ENCODE results near the gene FEM1C.
"Not testable (repeated sequence)": the region's sequence is repeated elsewhere in the genome, so short reads cannot be mapped to it uniquely, and the experiment has no call there.

FEM1C gene

DNA sequence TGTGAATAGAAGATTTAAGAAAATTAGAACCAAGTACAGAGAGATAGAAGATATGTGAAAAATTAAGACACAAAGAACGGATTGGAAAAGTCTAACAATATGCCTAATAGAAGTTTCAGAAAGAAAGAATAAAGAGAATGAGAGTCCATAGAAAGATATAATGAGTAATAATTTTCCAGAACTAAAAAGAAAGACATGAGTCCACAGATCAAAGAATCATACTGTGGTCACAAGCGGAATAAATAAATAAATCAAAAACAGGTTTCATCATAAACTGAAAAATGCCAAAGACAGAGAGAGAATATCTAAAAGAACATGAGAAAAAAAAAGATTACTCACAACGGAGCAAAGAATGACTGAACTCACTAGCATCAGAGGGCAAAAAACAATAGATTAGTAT lies 32.9 kb downstream of the FEM1C start:
- no peak for DNase-seq

DNA sequence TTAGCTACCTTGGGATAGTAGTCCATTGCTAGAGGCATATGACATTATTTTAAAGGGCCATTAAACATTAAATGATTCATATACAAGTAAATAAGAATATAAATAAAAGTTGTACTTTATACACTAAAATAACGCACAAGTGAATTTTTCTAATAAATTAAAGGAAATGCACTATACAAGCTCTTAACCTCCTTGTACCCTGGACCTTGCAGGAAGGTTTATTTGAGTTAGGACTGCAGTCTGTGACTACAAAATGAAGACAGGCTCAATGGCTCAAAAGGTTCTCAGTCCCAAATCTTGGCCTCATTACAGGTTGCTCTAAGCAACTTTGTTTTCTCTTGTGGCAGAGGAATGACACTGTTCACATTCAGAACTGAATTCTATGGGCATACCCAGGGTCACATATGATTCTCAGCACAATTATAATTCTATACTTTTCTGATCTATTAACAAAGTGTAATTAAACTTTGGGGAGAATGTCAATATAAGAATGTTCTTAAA lies 34.4 kb downstream of the FEM1C start:
- no peak for DNase-seq

DNA sequence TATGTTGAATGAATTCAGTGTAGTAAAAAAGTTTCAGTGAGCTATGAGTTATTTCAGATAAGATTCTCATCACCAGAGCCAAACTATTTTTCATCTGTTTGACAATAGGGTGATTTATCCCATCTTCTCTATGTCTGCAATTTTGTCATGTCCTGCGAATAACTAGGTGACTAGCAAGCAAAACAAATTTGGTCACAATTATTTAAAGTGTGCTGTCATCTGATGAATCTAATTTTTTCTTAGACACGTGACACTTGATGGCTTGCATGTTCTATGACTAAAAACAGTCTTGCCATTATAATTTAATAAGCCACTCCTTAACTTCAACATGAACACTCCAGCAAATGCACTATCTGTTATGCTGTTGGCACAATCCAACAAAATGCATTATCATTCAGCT lies 35.0 kb downstream of the FEM1C start:
- DNase-seq = no peak

DNA sequence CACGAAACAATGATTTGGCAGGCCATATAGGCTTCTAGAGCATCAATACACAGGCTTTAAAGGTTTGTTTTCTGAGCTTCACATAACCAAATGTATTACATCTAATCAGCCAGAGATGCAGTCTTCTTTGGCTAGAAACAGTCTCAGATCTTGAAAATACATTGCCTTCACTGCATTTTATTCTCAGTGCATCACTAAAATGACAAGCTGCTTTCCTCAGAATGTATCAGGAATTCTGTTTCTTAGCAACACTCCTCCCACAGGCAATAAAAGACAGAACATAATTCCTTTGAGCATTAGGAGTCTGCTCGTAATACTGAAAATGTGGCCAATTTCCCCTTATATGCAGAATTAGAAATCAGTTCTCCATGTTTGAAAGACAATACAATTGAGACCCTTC lies 36.9 kb downstream of the FEM1C start:
- DNase-seq = no peak

DNA sequence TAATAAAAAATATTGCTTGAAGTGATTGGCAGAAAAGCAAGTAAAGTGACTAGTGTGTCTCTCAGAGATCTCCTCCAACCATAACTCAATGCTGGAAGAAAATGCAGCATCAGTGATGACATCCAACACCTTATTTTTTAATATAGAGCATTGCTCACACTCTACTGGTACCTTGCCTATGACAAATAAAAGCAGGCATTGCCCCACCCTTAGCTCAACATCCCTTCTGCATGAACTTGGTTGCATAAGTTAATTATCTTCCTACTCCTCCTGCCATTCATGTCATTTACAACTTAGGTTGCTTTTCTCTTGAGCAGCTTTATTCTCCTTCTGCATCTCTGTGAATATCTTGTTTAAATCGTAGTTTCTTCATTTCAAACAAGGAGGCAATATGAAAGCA lies 41.2 kb downstream of the FEM1C start:
- no peak for DNase-seq

DNA sequence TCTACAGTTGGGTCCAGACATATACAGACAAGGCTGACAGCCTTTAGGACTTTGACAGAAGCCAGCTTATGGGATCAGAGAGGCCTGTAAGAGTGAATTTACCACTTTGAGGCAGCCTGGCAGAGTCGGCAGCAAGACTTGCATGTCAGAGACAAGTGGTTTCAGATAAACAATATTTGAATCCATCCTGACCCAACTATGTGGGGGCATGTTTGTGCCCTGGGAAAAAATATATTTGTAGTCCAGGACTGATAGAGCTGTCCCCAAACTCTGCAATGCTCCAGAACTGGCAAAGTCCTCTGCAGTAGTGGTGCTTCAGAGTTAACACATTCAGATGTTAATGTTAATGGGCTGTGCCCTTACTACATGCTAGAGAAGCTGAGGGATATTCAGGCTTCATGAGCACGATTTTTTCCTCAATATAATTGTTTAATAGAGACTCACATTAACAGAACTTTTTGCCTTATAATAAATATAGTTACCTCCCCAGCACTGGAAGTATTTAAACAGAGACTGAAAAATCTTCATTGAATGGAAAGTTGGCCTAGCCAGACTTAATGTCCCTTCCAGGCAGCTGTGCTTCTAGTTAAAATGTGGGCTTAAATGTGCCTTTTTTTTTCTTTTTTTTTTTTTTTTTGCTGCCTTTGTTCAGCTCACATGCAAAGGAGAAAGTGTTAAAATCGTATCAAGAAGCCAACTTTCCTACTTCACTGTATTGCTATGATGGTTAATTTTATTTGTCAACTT lies 42.9 kb downstream of the FEM1C start:
- DNase-seq = no peak

DNA sequence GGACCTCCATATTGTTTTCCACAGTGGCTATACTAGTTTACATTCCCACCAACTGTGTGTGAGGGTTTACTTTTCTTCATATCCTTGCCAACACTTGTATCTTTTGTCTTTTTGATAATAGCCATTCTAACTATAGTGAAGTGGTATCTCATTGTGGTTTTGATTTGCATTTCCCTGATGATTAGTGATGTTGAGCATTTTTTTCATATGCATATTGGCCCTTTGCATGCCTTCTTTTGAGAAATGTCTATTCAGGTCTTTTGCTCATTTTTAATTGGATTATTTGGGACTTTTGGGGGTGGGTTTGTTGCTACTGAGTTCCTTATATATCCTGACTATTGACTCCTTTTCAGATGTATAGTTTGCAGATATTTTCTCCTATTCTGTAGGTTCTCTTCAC lies 44.4 kb downstream of the FEM1C start:
- no peak for DNase-seq

DNA sequence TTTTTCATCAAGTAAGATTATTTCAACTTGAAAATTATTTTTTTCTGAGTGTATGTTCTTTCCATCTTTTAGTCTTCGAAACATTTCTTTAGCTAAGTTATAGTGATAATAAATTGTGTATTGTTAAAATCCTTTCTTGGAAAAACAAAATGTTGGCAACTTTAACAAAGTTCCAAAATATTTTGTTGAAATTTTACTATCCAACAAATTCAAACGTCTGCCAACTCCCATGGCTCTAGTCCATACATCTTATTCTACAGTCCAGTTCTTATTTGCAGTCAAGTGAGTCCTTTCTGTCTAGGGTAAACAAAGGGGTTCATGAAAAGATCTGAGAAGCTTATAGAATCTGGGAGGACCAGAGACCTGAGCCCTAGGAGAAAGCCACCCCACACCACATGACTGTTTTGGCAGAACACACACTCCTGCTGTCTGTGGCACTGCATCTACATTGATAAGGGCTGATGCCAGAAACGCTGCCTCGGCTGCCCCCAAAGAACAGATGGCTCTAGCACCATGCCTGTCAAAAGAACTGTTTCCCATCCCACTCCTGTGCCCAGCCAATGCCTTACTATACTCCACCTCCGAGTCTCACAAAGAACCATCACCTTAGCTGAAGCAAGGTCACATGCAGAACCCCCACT lies 47.5 kb downstream of the FEM1C start:
- DNase-seq = no peak

DNA sequence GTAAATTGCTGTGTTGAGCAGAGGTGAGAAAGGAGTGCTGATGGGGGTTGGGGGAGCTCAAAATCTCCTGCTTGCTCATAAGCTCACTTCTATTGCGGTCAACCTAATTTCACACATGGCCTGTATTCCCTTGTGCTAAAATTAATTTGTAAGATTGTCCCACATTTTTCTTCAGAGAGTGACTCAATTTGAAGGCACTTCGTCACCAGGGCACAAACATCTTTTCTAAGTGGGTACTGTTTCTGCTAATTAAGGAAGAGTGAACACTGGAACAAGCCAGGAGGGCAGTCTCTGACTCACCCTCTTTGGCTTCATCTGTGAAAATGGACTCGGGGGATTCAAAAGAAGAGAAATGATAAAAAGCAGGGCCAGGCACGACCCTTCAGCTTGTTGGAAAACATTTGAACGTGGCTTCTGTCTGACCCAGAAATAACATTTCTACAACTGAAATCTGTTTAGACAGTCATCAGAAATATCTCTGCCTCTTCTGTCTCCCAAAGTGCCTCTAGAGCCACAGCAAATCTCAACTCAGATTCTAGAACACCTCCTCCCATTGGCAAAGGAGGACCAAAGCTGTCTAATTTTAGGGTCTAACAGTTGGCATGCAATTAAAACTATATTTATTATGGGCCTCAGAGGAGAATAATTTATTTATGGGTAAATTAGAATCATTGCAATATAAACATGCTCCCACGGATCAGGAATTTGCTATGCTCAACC lies 49.8 kb downstream of the FEM1C start:
- no peak for DNase-seq

DNA sequence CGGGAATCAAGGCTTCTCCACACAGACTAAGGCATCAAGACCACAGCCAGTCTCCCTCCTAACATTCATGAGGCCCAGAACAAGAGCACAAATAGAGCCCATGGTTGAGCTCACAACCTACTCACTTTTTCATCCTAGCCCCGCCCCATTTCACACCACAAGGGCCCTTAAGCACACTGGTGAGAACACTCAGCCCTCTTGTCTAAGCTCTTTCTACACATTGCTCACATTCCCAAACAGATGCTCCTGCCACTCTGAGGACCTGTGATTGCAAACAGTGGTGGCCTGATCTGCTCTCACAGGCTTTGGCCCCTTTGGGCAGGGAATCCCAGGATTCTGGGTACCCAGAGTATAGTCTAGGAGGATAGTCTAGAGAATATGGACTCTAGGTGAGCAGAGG lies 54.0 kb downstream of the FEM1C start:
- no peak for DNase-seq

- no peak for DNase-seq
These were observed 54.8 kb downstream of the FEM1C start for GRCh38 chr5:115489733-115490132.

GRCh38 chr5:115487756-115488155 lies 56.8 kb downstream of the FEM1C start:
- no peak for DNase-seq

DNA sequence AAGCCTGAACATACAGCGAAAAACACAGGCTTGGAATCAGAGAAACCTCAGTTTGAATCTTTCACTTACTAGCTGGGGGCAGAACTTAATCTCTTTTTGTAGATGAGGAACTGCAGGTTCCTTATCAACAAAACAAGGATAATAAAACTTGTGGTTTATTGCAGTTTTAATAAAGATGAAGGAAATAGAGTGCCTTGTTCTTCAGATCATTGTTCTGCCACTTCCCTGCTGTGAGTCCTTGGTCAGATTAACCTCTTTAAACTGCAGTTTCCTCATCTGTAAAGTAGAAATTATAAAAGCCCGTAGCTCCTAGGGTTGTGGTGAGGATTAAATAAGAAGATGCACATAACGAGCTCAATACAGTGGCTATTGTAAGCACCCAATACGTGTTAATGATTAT lies 57.4 kb downstream of the FEM1C start:
- DNase-seq = no peak

DNA sequence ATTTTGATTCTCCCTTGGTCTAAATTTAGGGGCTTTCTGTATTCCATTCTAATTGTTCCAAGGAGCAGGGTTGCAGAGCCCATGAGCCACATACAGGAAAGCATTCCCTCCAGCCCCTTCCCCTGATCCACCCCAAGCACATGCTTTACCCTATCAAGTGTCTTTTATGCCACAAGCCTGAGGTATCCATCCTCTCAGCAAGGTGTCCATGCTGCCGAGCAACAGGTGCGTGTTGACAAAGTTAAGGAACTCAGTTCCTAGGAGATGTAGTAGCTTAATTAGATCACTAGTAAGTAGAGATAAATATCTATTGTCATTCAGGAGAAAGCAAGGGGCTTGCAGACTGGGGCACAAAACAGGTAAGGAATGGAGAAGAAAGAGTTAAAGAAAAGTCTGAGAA lies 57.8 kb downstream of the FEM1C start:
- no peak for DNase-seq

DNA sequence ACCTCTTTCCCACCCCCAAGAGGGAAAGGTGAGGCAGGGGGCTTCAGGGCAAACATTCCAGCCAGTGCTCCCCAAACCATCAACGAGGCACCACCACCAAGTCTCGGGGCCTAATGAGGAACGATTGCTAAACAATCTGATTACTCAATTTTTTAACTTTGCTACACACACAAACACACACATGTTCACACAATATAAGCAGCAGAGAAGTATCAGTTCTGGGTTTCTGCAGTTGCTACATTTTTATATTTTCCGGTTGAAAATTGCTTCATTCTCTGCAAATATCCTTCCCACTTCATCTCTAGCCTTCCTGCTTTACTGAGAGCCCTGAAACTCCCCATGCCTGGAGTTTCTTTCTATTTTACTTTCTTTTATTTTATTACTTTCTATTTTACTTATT lies 60.2 kb downstream of the FEM1C start:
- no peak for DNase-seq

GRCh38 chr5:115480900-115481299 lies 63.7 kb downstream of the FEM1C start:
- DNase-seq = no peak

DNA sequence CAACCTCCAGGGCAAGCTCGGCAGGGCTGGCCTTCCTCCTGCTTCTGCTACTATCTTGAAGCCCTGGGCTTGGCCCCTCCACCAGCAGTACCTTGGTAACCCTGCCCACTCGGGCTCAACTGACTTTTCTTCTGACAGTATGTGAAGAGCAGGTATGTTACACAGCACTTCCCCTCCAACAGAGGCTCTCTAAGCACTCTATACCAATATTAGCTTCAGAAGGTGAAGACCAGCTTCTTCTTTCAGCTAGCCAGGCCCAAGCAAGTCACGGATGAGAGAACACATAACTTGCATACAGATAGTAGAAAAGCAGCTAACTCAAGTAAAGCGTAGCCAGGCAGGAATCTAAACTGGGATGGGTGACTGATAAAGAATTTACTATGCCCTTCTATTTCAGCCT lies 64.3 kb downstream of the FEM1C start:
- no peak for DNase-seq

GRCh38 chr5:115479166-115479873 lies 65.3 kb downstream of the FEM1C start:
- not testable (repeated sequence) for DNase-seq

GRCh38 chr5:115478281-115478680 lies 66.3 kb downstream of the FEM1C start:
- DNase-seq = no peak

DNA sequence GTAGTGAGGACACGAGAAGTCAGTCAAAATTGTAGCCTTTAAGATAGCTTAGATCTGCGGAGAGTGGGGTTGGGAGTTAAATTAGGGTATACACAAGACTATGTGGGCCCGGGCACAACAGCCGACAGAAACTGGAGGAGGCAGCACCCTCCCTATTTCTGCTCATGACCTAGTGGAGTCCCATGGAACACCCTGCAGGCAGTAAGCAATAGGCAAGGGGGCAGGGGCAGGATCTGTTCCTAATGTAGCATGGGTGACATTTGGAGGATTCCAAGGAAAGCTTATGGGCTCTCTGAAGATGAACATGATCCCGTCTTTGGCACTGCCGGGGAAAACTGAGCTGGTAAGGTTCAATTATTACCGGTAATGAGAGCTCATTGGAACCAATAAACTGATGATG lies 67.0 kb downstream of the FEM1C start:
- no peak for DNase-seq

GRCh38 chr5:115475788-115476187 lies 68.8 kb downstream of the FEM1C start:
- DNase-seq = no peak

- DNase-seq = no peak
These were observed 72.1 kb downstream of the FEM1C start for GRCh38 chr5:115472271-115473025.
